Vagina (tissue), 2 donors: ENCODE data around the gene LZTR1.

ENCODE experiments used
- CTCF ChIP-seq, 3 experiments: fragments of 450-650 bp in 2 of 3; fragments of 200-600 bp in 1 of 3; sonication (generic) in 1 of 3; IDR thresholded peaks; one replicate each; pipeline ENCODE4 v1.5.1; 2017 to 2019; ENCODE audit warnings: antibody characterized with exemption in 3 of 3, mild to moderate bottlenecking in 2 of 3, moderate library complexity in 2 of 3
- POLR2A ChIP-seq, 2 donors: fragments of 450-650 bp; IDR thresholded peaks; one replicate each; pipeline ENCODE4 v1.6.1; 2017; ENCODE audit warnings: antibody characterized with exemption in 2 of 2, mild to moderate bottlenecking in 2 of 2, moderate library complexity in 2 of 2
- POLR2AphosphoS5 ChIP-seq, 2 donors: sonication (generic); formaldehyde crosslinking; IDR thresholded peaks; one replicate each; pipeline ENCODE4 v1.9.0; 2017; ENCODE audit warnings: antibody characterized with exemption in 2 of 2, mild to moderate bottlenecking in 2 of 2, low read depth in 1 of 2; ENCODE audit not compliant: insufficient read depth in 1 of 2

- TF ChIP-seq CTCF (IDR thresholded peaks at IDR 0.05) = no peak
- TF ChIP-seq POLR2A (IDR thresholded peaks at IDR 0.05) = no peak
- TF ChIP-seq POLR2AphosphoS5 (IDR thresholded peaks at IDR 0.05; ENCODE audit: insufficient read depth in 1 of 2, low read depth in 1 of 2) = no peak
Observed at GRCh38 chr22:20955548-20955947, 26.5 kb upstream of the LZTR1 start.
